NCI-H2196 treated with DMSO at 0.1 percent for 48 hours (cell line): ENCODE data around the gene MPRIP.
A peak's percentile ranks its signal among the peaks of the same experiment; 100 is the strongest.

Experiments used
- DNase-seq: peaks from one replicate; lab custom pipeline; 2025; ENCODE audit not compliant: unreplicated experiment; lab: John Stamatoyannopoulos, UW

MPRIP gene

DNA sequence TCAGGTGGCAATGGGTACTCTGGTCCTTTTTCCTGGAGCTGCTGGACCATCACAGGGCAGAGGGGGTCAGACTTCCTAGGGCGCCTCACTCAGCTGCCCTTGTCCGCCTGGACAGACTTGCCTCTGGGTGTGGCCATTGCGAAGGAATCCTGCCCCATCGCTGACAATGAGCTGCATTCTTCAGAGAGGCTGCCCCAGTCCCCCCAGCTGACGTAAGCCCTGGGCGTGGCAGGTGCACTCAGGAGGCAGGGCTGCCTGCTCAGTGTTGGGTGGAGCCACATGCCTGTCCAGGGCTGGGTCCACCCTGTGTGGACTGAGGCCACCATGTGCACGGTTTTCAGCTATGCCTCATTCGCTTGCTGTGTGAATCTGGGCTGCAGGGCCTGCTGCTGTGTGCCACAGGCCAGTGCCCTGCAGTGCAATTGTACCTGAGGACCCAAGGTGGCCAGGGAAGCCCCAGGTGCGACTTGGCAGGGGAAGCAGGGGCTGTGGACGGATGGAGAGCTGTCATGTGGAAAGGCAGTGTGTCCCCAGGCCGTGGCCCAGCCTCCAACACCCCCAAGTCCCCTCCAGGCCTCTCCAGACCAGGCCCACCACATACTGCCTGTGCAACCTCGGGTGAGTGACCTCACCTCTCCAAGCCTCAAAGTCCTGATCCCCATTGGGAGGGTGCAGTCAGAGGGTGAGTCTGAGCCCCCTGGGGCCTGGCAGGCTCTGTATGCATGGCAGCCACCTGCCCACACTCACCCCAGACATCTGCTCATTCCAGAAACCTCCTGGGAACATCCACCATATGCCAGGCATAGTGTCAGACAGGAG is 14.0 kb upstream of the MPRIP start:
- DNase-seq, result no peak

DNA sequence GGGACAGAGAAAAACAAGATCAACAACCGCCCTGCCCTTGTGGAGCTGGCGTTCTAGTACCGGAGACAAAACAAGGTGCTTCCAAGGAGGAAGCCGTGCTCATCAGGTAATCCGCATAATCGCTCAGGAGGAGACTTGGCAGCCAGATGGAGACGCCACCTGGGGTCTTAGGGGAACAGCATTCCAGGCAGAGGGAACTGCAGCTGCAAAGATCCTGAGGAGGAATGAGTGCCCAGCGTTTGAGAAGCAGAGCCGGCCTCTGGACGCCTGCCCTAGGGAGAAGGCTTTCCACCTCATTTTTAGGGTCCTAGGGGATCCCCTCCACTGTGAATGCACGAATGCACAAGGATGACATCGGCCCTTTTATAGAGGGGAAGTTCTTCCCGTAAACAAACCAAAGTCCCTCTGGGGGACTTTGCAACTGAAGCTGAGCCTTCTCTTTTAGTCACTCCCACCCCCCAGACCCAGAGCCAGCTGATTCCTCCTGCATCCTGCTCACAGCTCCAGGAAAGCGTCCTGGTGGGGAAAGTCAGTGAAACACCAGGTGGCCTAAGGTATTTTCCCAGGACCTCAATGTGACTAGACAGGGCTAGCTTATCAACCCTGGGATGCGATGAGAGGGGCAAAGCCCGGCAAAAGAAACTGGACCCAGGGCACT is 13.2 kb upstream of the MPRIP start:
- DNase-seq, result no peak

DNA sequence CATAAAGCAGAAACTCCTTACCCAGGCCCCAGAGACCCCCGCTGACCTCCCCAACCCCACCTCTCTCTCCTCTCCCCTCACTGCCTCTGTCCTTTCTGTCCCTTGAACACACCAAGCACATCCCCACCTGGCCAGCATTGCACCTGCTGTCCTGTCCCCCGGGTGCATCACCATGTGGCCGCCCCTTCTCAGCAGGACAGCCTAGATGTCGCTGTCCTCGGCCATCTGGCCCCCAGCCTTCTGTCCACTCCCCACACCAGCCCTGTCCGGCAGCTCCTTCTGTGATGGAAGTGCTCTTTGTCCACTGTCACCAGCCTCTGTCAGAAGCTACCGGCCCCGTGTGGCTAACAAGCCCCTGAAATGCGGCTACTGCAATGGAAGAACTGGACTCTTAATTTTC is 12.3 kb upstream of the MPRIP start:
- no peak for DNase-seq

GRCh38 chr17:17030515-17031211 is 11.6 kb upstream of the MPRIP start:
- no peak for DNase-seq

- no peak for DNase-seq
These were observed 10.0 kb upstream of the MPRIP start for GRCh38 chr17:17032131-17032692.

- no peak for DNase-seq
These were observed 8.8 kb upstream of the MPRIP start for GRCh38 chr17:17033466-17033865.

DNA sequence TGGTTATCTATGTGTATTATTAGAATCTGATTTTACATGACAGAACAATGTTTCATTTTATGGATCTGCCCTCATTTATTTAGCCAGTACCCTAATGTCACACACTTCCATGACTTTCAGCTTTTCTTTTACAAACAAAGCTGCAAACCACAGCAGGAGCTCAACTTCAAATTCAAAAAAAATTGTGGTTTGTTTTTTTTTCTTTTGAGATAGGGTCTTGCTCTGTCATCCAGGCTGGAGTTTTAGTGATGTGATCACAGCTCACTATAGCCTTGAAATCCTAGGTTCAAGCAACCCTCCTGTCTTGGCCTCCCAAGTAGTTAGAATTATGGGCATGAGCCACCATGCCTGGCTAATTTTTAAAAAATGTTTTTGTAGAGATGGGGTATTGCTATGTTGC is 8.2 kb upstream of the MPRIP start:
- no peak for DNase-seq

- no peak for DNase-seq
These were observed 7.7 kb upstream of the MPRIP start for GRCh38 chr17:17034496-17035075.

DNA sequence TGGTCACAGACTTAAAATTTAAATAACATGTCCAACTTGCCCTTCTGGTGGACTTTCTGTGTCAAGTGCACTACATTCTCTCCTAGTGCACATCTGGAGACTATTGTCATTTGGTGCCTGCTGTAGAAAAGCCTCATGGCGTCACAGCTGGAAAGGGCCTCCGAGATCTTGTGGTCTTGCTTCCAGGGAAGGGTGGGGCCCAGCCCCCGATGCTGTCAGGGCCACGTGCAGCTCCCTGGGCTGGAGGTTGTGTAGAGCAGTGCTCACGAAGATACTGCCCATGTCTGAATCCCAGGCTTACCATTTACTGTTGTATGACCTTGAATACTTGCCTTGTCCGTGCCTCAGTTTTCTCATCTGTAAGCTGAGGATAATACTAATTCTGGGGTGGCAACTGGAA is 6.8 kb upstream of the MPRIP start:
- no peak for DNase-seq

- no peak for DNase-seq
These were observed 6.2 kb upstream of the MPRIP start for GRCh38 chr17:17035920-17036523.

- no peak for DNase-seq
These were observed 5.7 kb upstream of the MPRIP start for GRCh38 chr17:17036524-17036998.

GRCh38 chr17:17039911-17040310 is 2.3 kb upstream of the MPRIP start:
- no peak for DNase-seq

GRCh38 chr17:17041018-17041521 is 1.2 kb upstream of the MPRIP start:
- no peak for DNase-seq

DNA sequence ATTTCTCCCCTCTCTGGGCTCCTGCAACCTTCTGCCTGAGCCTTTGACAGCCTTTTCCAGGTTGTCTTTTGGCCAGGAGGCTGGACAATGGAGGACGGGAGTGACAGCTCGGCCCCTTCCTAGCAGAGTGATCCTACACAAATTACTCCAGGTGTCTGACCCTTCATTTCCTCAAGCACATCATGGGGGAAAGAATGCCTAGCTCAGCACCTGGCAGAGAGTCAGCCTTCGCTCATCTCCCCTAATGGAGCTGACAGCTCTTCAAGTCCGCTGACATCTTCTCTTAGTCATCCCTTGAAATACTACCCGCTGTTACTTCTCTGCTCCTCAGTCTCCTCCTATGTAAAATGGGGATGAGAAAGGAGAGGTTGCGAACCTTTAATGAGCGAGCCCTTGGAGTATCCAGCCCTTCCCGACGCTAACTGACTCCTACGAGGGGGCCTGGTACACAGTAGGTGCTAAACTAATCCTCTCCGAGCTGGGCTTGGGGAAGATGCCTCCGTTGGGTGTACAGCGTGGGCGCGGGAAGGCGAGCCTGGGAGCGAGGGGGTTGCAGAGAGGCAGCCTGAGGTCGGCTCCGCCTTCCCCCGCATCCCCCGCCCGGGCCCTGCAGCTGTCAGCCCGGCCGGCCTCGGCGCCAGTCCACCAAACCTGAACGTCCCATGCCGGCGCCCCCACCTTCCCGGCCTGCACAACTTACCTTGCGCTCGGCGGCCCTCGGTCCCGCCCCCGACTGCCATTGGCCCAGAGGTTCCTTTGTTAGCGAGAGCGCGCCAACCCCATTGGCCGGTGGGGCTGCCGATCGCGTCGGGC is 480 bp upstream of the MPRIP start:
- DNase-seq, result peak; percentile 64

GRCh38 chr17:17042851-17043460 is 699 bp downstream of the MPRIP start:
- DNase-seq, result no peak

DNA sequence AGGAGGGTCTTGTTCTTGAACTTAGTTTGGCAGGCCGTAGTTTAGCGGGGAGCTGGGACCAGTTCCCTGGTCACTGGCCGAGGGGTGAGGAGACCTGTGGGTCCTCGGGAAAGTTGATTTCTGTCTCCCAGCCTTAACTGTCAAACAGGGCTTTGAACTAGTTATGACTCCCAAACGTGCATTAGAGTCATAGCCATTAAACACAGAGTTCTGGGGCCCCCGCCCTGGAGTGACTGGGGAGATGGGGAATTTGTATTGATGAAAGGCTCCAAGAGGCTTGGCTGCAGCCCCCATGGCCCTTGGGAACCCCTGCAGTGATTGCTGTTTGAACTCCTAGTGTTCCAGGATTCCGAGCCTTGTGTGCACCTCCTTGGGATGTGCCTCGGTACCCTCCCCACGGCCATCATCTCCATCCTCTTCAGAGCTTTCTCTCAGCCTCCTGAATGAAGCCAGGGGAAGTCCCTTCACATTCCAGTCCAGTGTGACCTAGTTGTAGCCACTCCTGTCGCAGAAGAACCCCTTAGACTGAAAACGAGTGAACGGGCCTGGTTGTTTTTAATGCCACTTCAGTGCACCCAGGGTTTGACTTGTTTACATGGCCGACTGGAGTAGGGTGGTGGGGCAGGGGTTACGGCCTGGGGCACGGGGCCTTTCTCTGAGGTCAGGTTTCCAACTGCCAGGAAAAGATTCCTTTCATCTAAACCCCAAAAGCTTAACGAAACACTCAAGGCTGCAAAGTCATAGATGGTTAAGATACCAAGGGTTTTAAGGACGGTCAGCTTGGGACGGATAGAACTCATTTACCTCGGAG is 1.4 kb downstream of the MPRIP start:
- DNase-seq, result no peak

DNA sequence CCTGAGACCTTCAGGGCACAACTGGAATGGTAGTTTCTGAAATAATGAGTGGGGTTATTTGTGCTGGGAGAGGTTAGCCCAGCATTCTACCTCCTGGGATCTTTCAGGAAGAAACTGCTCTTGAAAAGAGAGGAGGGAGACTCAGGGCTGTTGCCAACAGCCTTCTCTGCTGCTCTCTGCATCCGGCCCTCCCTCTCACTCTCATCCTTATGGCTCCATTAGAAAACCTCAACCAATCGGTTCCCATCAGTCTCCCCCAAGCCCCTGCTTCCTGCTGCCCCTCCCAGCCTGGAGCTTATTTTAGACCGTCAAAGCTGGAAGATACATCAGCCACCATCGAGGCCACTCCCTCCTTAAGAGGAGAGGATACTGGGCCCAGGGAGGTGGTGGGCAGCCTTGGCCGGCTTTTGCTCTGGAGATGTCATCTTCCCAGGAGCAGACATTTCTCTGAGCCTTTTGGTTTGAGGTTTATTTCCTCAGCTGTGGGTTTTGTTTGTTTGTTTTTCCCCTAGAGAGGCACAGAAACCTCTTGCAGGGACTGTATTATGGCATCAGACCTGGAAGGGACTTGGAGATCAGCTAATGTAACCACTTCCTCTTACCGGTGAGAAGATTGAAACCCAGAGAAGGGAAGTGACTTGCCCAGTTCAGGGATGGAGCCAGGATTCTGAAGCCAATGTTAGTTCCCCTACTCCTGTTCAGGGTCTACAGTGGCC is 2.7 kb downstream of the MPRIP start:
- DNase-seq, result no peak

DNA sequence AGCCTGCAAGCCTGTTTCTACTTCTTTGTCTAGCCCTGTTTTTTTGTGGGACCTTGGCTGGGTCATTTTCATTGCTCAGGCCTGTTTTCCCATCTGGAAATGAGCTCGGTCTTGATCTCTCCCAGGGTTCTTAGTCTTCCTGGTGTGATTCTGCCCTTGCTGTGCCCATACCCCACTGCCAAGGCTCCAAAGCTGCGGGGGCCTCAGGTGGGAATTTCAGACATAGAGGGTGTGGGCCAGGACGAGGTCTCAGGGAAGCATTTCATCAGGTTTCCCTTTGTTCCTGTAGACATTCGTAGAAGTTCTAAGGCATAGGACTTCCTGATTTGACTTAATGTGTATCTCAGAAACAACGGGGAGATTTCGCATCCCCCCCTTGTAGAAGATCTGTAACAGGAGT is 5.8 kb downstream of the MPRIP start:
- no peak for DNase-seq
